SK-N-MC (cell line): ENCODE results near the gene IL20RA.

ENCODE experiments used
- DNase-seq: peaks from one replicate; pipeline ENCODE4 v3.0.0-alpha.2; 2011; ENCODE audit warnings: low read depth, low spot score
- H3K27ac ChIP-seq: fragments of 200-600 bp; sonication (generic); 2 replicates; pipeline ENCODE4 v1.5.1; 2016; ENCODE audit warnings: mixed run types
- H3K36me3 ChIP-seq: fragments of 200-600 bp; sonication (generic); 2 replicates; pipeline ENCODE4 v1.6.1; 2017; ENCODE audit warnings: antibody characterized with exemption, low read length, mixed read lengths; ENCODE audit not compliant: insufficient read depth
- H3K4me3 ChIP-seq: fragments of 200-600 bp; sonication (generic); 2 replicates; pipeline ENCODE4 v1.5.1; 2016
- H3K9ac ChIP-seq: fragments of 200-600 bp; sonication (generic); 2 replicates; pipeline ENCODE4 v1.8.0; 2017; ENCODE audit warnings: mixed run types, mixed read lengths; ENCODE audit not compliant: insufficient read length
- H3K9me3 ChIP-seq: fragments of 200-600 bp; sonication (generic); 2 replicates; pipeline ENCODE4 v1.6.1; 2017; ENCODE audit warnings: low read depth, mild to moderate bottlenecking, antibody characterized with exemption, low read length, moderate library complexity, mixed read lengths
- EZH2 ChIP-seq: fragments of 200-600 bp; sonication (generic); IDR thresholded peaks from one replicate; pipeline ENCODE4 v1.6.1; 2017; ENCODE audit warnings: antibody characterized with exemption
- FOXP2 ChIP-seq: optimal IDR thresholded peaks from 2 replicates; pipeline ENCODE3; 2011; ENCODE audit warnings: mild to moderate bottlenecking, moderate library complexity; ENCODE audit not compliant: insufficient read depth; ENCODE audit errors: extremely low read length, control extremely low read depth
- POLR2AphosphoS5 ChIP-seq: IDR thresholded peaks from 2 replicates; pipeline ENCODE4 v1.6.1; 2012; ENCODE audit warnings: mild to moderate bottlenecking, low read depth, low read length, borderline replicate concordance

IL20RA gene

GRCh38 chr6:137036566-137037300 lies 8.0 kb downstream of the IL20RA start:
- no peak for TF ChIP-seq EZH2
- no peak for TF ChIP-seq FOXP2
- no peak for TF ChIP-seq POLR2AphosphoS5
- Histone ChIP-seq H3K27ac (peak overlapping the region; percentile 79), H3K4me3 (peak overlapping the region; percentile 71), H3K9ac (no peak overlapping the region), H3K36me3 (no peaks in the 10 kb centered on the region), H3K9me3 (no peaks in the 10 kb centered on the region)
- peak; percentile 39 for DNase-seq

DNA sequence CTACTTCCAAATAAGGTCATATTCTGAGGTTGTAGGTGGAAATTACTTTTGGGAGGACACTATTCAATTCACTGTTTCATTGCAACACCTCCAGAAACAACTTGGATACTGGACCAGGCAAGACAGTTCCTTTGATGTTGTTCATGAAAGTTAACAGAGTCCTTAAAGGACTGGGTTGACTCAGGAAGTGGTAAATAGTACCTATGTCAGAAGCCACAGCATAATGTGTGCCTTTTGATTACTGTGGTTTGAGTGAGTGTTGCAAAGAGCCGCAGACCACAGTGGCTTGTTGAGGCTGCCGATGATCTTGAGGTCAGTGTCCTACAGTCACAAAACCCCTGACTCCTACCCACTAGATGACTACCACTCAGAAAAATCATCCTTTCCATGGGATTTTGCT lies 10.9 kb downstream of the IL20RA start:
- Histone ChIP-seq H3K36me3 (no peaks in the 10 kb centered on the region), H3K9ac (no peak overlapping the region), H3K4me3 (no peak overlapping the region), H3K9me3 (no peaks in the 10 kb centered on the region), H3K27ac (no peak overlapping the region)
- DNase-seq: no peak
- TF ChIP-seq POLR2AphosphoS5 (no peak), EZH2 (no peak), FOXP2 (no peak)

DNA sequence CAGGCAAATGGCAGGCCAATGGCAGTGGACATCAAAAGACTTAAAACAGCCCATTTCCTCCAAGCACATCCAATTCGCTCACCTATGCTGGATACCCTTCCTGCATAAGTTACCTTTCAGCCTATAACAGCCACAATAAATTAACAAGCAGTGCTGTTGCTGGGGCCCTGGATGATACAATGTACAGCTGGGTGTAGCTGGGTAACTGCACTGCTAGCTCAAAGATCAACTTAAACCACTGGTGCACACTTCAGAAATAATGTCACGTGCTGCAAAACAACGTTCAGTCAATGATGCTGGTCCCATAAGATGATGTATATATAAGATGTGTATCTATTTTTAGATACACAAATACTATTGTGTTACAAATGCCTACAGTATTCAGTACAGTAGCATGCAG lies 13.6 kb downstream of the IL20RA start:
- no peak for DNase-seq
- H3K9me3 ChIP-seq: no peaks in the 10 kb centered on the region
- H3K9ac ChIP-seq: no peak overlapping the region
- TF ChIP-seq POLR2AphosphoS5: no peak
- no peak for TF ChIP-seq FOXP2
- TF ChIP-seq EZH2: no peak
- H3K4me3 ChIP-seq: no peak overlapping the region
- H3K27ac ChIP-seq: no peak overlapping the region
- no peaks in the 10 kb centered on the region for H3K36me3 ChIP-seq

DNA sequence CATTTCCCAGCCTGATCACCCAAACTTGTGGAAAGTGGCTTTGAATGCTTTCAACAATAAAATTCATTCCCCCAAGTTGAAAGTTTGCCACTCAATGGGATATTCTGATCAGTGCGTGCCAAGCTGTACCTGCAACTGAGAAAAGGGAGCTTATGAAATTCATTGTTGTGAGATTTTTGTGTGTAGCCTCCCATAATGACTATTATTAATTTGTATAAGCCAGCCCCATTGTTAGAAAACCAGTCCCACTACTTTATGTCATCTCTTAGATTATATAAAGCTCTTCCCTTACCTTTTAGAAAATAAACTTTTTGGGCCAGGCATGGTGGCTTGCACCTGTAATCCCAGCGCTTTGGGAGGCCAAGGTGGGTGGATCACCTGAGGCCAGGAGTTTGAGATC lies 15.9 kb downstream of the IL20RA start:
- no peak for TF ChIP-seq FOXP2
- no peak for TF ChIP-seq POLR2AphosphoS5
- no peak for TF ChIP-seq EZH2
- no peak for DNase-seq
- Histone ChIP-seq H3K9ac (no peak overlapping the region), H3K27ac (no peak overlapping the region), H3K9me3 (no peaks in the 10 kb centered on the region), H3K36me3 (no peaks in the 10 kb centered on the region), H3K4me3 (no peak overlapping the region)

DNA sequence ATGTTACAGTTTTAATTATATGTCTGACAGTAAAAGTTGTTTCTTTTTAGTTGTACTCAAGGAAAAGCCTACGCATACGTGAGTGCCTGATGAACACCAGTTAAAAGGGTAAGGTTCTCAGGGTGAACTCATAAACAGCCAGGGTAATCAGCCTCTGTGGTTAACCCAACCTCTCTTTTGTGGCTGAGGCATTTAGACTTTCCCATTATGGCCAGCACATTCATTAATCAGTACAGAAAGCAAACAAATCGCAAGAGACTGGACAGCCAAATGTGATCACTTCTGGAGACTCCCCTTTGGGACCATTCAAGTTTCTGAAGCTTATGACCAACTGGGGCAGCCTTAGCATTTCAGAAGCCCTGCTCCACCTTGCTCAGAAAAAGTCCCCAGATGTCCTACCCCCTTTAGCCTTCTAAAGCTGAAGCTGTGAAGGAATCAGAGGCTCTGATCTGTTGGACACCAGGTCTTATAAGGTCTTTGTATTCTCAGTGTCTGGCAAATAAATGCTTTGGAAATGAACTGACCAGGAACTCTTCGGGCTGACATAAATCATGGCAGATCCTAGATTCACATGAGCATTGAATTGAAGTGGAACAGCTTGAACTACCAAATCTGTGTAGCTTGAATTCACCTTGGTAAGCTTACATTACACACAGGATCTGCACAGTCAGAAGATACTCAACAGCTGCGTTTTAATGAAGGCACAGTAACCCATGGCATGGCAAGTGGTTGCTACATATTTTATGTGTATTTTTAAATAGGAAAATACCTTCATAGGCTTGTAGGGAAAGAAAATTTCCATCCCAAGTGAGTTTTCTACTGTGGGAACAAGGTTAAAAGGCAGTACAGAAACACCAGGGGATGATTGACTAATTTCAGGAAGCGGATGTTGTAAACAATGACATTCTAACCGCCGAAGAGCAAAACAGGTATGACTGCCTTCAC lies 18.7 kb downstream of the IL20RA start:
- H3K27ac ChIP-seq: no peak overlapping the region
- no peak overlapping the region for H3K9ac ChIP-seq
- DNase-seq: no peak
- H3K36me3 ChIP-seq: no peaks in the 10 kb centered on the region
- H3K4me3 ChIP-seq: no peak overlapping the region
- no peaks in the 10 kb centered on the region for H3K9me3 ChIP-seq
- no peak for TF ChIP-seq EZH2
- no peak for TF ChIP-seq POLR2AphosphoS5
- no peak for TF ChIP-seq FOXP2

GRCh38 chr6:137024237-137024990 lies 20.4 kb downstream of the IL20RA start:
- H3K4me3 ChIP-seq: no peak overlapping the region
- no peak for TF ChIP-seq POLR2AphosphoS5
- TF ChIP-seq EZH2: no peak
- TF ChIP-seq FOXP2: no peak
- no peaks in the 10 kb centered on the region for H3K36me3 ChIP-seq
- H3K9me3 ChIP-seq: no peaks in the 10 kb centered on the region
- H3K9ac ChIP-seq: no peak overlapping the region
- DNase-seq: no peak
- H3K27ac ChIP-seq: no peak overlapping the region

DNA sequence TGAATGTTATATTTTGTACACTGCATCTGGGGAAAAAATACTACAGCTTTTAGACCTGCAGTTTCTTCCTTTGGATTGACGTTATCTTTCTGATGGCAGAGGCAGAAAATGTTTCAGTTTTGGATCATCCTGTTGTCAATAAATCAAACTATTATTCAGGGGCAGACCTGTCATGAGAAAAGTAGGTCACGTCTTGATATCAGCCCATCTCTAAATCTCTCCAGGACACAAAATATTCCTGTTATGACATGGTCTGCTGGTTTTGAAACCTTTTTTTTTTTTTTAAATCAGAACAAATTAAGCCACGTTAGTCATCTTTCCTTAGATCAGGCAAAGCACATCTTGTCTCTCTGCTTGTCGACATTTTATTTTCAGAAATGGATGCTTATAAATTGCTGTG lies 24.0 kb downstream of the IL20RA start:
- TF ChIP-seq POLR2AphosphoS5: no peak
- no peak for TF ChIP-seq EZH2
- TF ChIP-seq FOXP2: no peak
- no peaks in the 10 kb centered on the region for H3K9me3 ChIP-seq
- DNase-seq: no peak
- H3K36me3 ChIP-seq: no peaks in the 10 kb centered on the region
- no peak overlapping the region for H3K4me3 ChIP-seq
- H3K9ac ChIP-seq: no peak overlapping the region
- no peak overlapping the region for H3K27ac ChIP-seq
